Stimulated activated CD4-positive, alpha-beta T cell treated with anti-CD3 and anti-CD28 coated beads, Interleukin-4, amount 100 ng/mL, for 48 hours (primary cell): ENCODE results near the gene DELE1.

ENCODE experiments used
- DNase-seq, 2 donors: peaks; one replicate each; pipeline ENCODE4 v3.0.0-alpha.2; 2020; ENCODE audit warnings: low read depth in 2 of 2

Gene DELE1

DNA sequence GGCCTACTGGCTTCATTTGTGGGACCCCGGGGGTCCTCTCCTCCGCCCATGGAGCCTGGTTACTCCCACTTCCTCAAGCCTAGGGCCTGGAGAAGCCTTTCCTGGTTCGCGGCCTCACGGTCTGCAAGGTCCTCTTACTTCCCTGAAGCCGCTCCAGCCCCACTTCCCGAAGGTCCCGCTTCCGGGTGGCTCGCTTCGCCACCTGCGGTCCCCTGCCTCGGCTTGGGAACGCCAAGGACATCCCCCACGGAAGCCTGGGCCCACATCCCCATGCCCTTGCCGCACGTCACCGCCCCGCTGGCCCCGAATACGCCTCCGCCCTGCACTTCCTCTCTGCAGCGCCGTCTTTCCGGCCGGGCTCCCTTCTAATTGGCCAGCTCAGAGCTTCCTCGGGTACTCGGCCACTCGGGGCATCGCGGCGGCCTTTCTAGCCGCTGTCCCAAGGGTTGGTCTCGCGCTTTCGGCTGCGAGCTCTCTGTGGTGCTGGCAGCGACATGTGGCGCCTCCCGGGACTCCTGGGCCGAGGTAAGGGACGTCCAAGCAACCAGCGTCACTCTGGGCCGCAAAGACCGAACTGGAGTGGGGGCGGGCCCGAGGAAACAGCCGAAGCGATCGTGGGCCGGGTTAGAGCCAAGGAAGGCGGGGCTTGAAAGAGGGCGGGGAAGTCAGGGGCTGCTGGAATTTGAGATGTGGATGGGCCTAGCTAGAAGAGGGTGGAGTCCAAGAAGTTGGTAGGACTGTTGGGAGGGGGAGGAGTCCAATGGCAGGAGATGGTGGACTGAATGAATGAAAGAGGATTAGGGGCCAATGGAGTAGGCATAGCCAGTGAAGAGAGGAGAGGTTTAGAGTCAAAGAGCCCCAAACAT, at the start of gene DELE1:
Gene DELE1 (plus strand): TSS at position 424 of the 866 bp plus-strand sequence. CDS start 71 bp downstream, at position 495.
- peak; percentile 92 to 97 for DNase-seq

DNA sequence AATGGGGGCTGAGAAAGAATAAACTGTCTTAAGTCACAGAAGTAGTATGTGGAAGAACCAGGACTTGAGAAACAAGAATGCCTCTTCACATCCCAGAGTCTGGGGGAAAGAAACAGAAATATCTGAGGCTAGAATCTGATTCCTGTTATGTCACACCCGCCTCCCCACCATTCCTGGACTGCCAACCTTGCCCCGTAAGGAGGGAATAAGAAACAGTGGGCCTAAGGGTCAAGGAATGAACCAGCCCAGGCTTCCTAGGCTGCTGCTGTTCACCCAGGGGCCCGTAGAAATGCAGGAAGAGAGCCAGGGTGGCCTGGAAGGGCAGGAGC, 49.8 kb upstream of the DELE1 start:
- no peak for DNase-seq

DNA sequence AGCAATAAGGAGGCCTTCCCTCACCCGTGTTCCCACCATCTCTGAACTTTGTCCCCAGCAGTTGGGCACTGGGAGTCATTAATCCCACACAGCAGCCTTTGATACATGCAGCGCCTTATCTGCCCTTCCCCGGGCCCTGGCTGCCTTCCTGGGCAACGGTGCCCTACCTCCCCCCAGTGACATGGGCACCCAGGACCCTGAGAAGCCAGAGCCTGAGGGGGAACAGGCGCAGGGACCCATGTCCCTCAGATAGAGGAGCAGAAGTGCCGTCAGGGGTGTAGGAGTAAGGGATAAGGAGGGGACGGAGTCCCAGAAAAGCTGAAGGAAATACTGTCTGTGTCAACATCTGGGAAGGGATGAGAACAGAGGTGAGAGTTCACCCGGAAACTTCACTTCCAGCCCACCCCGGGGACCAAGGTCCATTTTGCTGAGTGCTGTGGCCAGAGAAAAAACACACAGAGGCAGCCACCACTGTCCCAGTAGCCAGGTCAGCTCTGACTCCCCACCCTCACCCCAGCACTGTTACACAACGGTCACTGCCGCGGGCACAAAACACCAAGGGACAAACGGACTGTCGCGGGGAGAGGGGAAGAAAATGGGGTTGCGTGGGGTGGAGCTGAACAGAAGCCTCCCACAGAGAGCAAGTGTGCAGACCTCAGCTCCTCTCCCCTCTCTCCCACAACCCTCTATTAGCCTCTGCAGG, 49.3 kb upstream of the DELE1 start:
- no peak for DNase-seq

GRCh38 chr5:141875022-141875740, 48.5 kb upstream of the DELE1 start:
- no peak for DNase-seq

GRCh38 chr5:141875795-141876627, 47.7 kb upstream of the DELE1 start:
- DNase-seq, result no peak

DNA sequence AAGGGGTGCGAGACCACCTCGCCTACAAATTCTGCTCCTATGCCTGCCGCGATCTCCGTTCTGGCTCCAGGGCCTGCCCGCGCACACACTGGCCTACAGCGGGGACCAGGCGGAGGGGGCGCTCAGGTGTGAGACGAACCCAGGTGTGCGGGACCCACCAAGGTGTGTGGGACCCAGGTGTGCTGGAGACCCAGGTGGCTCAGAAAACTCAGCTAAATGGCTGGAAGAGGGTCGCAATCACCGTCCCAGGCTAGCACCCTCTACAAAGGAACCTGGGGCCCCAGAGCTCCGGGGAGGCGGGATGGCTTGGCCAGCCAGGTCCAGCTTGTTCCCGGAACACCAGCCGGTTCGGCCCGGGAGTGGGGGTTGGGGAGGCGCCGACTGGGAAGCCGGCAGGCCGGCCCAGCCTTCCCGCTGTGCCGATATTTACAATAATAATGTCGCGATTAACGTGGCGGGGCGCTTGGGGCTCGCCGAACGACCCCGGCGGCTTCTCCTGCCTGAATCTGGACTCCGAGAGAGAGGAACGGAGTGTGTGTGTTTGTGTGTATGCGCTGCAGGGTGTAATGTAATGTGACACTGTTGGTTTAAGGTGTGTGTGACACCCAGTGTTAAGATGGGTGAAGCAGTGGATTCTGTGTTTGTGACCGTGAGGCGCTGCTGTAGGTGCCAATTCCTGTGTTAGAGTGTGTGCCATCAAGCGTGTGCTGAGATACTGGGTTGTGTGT, 46.9 kb upstream of the DELE1 start:
- no peak for DNase-seq

DNA sequence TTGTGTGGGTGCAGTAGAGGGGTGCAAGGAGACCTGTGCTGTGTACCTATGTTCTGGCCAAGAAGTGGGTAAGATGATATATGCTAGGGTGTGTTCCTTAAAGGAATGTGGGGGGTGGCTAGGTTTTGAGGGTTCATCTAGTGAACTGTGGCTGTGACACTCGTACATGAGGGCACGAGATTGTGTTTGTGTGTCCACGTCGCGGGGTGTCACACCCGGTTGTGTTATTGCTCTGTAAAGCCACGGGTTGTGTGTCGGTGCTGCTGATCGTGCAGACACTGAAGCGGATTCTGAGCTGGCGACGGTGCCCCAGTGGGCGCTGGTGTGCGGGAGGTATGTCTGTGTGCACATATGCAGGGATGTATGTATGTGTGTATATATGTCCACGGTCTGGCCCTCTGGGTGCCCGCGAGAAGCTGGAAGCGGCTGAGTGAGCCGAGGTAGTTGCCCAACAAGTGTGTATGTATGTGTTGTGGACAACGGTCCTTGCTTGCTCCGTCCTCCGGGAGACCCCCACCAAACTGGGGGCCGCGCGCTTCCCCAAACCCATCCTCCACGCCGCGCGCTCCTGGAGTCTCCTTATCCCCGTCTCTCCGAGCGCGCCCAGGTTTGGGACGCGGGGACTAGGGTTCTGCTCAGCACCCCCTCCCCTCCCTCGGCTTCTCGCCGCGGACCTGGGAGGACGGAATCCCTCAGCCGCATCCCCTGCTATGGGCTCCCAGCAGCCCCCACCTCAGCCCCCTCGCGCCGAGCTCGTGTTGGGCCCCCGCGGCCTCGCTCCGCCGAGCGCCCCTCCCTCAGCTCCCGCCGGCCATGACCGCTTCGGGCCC, 46.1 kb upstream of the DELE1 start:
- peak in 1 of 2 donors; percentile 23 for DNase-seq

DNA sequence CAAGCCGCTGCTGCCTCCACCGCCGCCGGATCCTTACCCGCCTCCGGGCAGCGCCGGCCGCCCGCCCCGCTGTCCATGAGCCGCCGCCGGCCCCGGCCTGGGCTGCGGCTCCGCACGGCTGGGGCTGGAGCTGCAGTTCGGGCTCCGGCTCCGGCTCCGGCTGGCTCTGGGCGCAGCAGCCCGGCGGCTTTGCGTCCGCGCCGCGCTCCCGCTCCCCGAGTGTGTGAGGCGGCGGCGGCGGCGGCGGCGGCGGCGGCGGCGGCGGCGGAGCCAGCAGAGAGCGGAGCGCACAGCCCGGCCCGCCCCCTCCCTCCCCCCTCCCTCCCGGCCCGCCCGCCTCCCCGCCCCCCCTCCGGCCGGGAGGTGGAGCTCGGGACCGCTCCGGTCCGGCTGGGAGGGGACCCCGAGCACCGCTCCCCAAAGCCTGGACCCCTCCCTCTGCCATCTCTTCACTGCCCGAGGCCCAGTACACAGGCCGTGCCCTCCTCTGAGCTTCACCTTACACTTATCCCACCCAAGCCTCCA, 45.4 kb upstream of the DELE1 start, which contains the start of gene PCDH1:
Gene PCDH1 (minus strand): TSS at position 225 of the 525 bp plus-strand sequence. CDS start 148 bp downstream, at position 77.
- no peak for DNase-seq

DNA sequence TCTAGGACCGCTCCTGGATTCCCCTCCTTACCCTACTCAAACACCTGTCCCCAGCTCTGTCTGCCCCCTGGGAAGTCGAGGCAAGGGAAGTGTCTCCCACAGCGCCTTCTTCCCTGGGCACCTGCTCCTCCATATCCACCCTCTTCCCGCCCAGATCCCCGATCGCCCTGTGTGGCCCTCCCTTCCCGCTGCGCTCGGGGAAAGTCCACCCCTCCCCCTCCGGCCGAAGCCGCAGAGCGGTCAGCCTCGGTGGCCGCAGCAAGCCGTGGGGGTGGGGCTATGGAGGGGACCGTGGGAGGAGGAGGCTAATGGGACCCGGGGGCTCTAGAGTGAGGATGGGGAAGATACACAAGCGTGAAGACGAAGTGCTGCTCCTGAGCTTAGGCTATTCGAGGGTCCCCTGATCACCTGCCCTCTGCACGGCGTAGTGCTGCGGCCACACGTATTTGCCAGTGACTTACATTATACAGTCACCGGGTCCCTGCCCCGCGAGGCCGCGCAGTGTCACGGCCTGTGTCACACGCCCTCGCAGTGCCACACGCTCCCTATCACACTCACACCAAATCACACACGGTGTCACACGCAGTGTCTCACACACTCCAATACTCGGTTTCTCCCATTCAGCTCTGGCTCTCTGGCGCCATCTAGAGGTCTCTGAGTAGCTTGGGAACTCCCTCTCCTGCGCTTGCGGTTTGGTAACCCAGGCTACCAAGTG, 44.8 kb upstream of the DELE1 start:
- DNase-seq, result peak; percentile 82 to 83

DNA sequence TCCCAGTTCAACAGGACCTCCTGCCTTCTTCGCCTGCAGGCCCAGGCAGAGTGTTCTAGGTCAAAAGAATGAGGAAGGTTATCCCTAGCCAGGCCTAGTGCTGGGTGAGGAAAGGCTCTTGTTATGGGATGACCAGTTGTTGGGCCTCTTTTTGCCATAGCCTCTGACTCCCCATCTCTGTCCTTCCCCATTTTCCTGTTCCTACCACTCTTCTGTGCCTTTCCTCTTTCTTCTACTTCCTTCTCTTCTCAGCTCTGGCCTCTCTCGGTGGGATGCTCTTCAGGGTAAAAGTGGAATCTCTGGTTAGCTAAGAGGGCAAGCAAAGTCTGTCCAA, 44.3 kb upstream of the DELE1 start:
- DNase-seq, result no peak

DNA sequence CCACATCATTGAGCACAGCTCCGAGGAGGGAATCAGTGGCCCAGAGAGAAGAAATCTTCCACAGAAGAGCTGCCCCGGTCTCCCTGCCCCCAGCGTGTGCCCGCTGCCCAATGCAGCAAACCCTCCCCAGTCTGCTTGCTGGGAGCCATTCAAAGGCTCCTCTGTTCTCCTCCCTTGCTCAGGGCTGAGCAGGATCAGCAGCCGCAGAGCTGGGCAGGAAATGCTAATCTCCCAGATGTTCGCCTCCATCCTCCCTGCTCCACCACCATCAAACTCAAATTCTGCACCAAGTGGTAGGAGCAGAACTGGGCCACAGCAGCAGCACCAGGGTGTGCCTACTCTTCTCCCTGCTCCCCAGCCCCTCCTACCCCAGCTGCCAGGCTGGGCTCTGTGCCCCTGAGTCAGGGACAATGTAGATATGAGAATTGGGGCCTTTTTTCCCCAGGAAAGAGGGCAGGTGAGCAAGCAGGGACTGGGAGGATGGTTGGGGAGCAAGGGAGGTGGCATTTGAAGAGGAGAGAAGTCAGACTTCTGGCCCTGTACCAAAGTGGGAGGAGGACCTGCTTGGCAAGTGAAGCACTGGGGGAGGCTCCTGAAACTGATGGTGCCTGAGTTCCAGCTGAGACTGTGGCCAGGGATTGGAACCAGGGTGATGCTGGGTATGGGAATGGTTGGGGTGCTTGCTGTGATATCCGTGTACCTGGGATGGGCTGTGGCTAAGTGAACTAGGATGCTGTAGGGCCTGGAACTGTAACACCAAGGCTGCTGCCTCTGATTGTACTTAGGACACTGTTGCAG, 43.5 kb upstream of the DELE1 start:
- no peak for DNase-seq

- no peak for DNase-seq
Observed at GRCh38 chr5:141880961-141881801, 42.5 kb upstream of the DELE1 start.

DNA sequence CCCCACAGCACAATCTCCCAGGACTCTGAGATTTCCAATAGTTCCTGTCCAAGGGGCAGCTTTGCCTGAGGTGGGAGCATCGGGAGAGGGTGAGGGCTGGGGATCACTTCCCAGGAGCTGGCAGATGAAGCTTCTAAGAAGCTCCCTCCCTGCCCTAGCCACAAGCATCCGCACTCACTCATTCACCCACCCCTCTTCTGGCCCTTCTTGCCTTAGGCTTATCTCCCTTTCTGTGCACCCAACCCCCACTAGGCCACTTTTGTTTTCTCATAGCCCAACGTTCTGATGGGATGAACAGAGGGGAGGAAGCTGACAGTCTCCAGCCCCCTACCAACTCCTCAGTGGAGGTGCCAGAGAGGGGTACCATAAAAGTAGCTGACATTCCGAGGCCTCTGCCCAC, 41.8 kb upstream of the DELE1 start:
- DNase-seq, result no peak

GRCh38 chr5:141882594-141883183, 41.0 kb upstream of the DELE1 start:
- no peak for DNase-seq

GRCh38 chr5:141883184-141883891, 40.3 kb upstream of the DELE1 start:
- DNase-seq, result no peak

DNA sequence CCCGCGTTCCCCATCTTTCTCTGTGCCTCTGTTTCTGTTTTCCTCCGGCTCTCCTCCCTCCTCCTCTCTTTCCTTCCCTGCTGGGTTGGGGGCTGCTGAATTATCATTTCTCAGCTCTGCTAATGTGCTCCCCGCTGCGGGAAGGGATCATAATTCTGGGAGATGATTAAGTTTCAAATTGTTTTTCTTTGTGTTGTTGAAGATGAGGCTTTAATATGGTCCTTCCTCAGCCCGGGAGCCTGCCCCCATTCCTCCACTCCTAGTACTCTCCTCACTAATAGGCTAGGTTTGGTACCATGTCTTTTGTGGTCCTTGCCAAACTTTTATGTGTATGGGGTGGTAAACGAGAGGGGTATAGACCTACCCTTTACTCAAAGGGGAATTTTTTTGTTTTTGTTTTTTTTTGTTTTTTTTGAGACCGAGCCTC, 39.8 kb upstream of the DELE1 start:
- no peak for DNase-seq
